MCF 10A (cell line): Measurements from ENCODE around the gene SLC34A1. TPM values are rescaled to one million over a fixed set of nuclear protein-coding genes. Genes with fewer than 3 reads are reported as not detected.

ENCODE experiments used
- BruUV-seq: library from RNA; stranded (reverse); fragments of 400-500 nt; replicated peaks from 2 replicates; lab custom pipeline; 2021; lab: Mats Ljungman, UMichigan
- CTCF ChIA-PET: fragments of 300-600 bp; sonication (Branson Sonifier 250); formaldehyde crosslinking; extraction: SDS; loops from one replicate; lab custom pipeline; 2021; ENCODE audit warnings: antibody characterized with exemption, inconsistent platforms; lab: Yijun Ruan, JAX
- POLR2A ChIA-PET: fragments of 300-600, 350-650 bp; sonication (Branson Sonifier 250); formaldehyde crosslinking; extraction: SDS; loops from one replicate; lab custom pipeline; 2020; ENCODE audit warnings: antibody characterized with exemption, inconsistent platforms; lab: Yijun Ruan, JAX
- DNase-seq: peaks from one replicate; pipeline ENCODE4 v3.0.0-alpha.2; 2018; ENCODE audit not compliant: unreplicated experiment
- H3K27ac Mint-ChIP-seq: one replicate; pipeline ENCODE4 v1.8.0; 2022; ENCODE audit warnings: mild to moderate bottlenecking, low read depth, mixed read lengths; ENCODE audit not compliant: unreplicated experiment
- H3K27me3 Mint-ChIP-seq: one replicate; pipeline ENCODE4 v1.8.0; 2022; ENCODE audit warnings: mixed read lengths; ENCODE audit not compliant: insufficient read depth, unreplicated experiment
- H3K36me3 Mint-ChIP-seq: one replicate; pipeline ENCODE4 v1.8.0; 2022; ENCODE audit warnings: mild to moderate bottlenecking, moderate library complexity, mixed read lengths; ENCODE audit not compliant: insufficient read depth, unreplicated experiment
- H3K4me1 Mint-ChIP-seq: one replicate; pipeline ENCODE4 v1.8.0; 2022; ENCODE audit warnings: mixed read lengths; ENCODE audit not compliant: insufficient read depth, unreplicated experiment
- H3K4me3 Mint-ChIP-seq: one replicate; pipeline ENCODE4 v1.8.0; 2022; ENCODE audit warnings: mild to moderate bottlenecking, moderate library complexity, mixed read lengths; ENCODE audit not compliant: unreplicated experiment
- H3K9me3 Mint-ChIP-seq: one replicate; pipeline ENCODE4 v1.8.0; 2022; ENCODE audit warnings: mixed read lengths; ENCODE audit not compliant: unreplicated experiment
- intact Hi-C: fragments of 100-400 bp; cut with micrococcal nuclease; formaldehyde crosslinking; loops from 2 replicates; pipeline ENCODE4 v1.14.1; 2022
- total RNA-seq: library from RNA; stranded (reverse); gene quantifications from 2 replicates; pipeline ENCODE4 v1.2.3, GENCODE V29; 2022
- TF ChIP-seq, protein P1 (sequence below): fragments of 200-600 bp; IDR thresholded peaks from one replicate; pipeline ENCODE4 v1.8.0; 2022; ENCODE audit warnings: antibody characterized with exemption, mild to moderate bottlenecking; ENCODE audit not compliant: unreplicated experiment

Gene SLC34A1
- total RNA-seq, 1 experiment from 2014 or later, result not detected

DNA sequence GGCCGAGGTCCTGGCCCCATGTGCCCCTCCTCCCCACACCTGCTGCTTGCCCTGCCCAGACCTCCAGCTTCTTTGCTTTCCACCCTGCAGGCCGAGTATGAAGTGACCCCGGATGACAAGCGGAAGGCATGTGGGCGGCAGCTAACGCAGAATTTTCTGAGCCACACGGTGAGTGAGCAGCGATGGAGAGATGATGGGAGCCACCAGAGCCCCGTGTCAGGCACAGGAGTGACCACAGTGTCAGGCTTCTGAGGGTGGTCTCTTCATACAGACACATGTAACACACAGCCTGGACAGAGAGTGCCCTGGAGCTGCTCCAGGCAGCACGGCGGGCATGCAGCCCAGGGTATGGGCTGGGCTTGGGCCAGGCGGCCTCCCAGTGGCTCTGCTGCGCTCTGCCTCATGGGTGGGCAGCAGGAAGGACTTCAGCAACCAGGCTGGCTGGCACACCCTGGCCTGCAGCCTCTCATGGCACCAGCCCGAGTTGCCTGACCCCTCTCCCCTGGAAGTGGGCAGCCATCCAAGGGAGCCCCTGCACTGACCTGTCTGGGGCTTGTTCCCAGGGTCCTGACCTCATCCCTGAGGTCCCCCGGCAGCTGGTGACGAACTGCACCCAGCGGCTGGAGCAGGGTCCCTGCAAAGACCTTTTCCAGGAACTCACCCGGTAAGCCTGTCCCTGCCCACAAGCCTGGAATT is 48.1 kb downstream of the SLC34A1 start:
- Mint-ChIP-seq H3K4me3 (no peak overlapping the region), H3K27me3 (no peaks in the 10 kb centered on the region), H3K36me3 (peaks cover 78% of the 10 kb centered on the region), H3K4me1 (peaks cover 22% of the 10 kb centered on the region), H3K9me3 (no peaks in the 10 kb centered on the region), H3K27ac (no peak overlapping the region)
- no peak for DNase-seq
- TF ChIP-seq, protein P1, sequence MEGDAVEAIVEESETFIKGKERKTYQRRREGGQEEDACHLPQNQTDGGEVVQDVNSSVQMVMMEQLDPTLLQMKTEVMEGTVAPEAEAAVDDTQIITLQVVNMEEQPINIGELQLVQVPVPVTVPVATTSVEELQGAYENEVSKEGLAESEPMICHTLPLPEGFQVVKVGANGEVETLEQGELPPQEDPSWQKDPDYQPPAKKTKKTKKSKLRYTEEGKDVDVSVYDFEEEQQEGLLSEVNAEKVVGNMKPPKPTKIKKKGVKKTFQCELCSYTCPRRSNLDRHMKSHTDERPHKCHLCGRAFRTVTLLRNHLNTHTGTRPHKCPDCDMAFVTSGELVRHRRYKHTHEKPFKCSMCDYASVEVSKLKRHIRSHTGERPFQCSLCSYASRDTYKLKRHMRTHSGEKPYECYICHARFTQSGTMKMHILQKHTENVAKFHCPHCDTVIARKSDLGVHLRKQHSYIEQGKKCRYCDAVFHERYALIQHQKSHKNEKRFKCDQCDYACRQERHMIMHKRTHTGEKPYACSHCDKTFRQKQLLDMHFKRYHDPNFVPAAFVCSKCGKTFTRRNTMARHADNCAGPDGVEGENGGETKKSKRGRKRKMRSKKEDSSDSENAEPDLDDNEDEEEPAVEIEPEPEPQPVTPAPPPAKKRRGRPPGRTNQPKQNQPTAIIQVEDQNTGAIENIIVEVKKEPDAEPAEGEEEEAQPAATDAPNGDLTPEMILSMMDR, result no peak
- ChIA-PET CTCF (interaction anchor here (0.6 to 14.3 kb wide), 8 partner anchors 9 to 42 kb away, joined by 3 to 134 read pairs (median 4); partner anchors contain the start of genes F12 and PRR7), POLR2A (interaction anchor here (12.5 kb wide), 1 partner anchor 12 kb away, joined by 217 read pairs; the partner anchor contains the start of gene PRR7)
- BruUV-seq, result no TSS peak
- intact Hi-C loops, result no loop called here

DNA sequence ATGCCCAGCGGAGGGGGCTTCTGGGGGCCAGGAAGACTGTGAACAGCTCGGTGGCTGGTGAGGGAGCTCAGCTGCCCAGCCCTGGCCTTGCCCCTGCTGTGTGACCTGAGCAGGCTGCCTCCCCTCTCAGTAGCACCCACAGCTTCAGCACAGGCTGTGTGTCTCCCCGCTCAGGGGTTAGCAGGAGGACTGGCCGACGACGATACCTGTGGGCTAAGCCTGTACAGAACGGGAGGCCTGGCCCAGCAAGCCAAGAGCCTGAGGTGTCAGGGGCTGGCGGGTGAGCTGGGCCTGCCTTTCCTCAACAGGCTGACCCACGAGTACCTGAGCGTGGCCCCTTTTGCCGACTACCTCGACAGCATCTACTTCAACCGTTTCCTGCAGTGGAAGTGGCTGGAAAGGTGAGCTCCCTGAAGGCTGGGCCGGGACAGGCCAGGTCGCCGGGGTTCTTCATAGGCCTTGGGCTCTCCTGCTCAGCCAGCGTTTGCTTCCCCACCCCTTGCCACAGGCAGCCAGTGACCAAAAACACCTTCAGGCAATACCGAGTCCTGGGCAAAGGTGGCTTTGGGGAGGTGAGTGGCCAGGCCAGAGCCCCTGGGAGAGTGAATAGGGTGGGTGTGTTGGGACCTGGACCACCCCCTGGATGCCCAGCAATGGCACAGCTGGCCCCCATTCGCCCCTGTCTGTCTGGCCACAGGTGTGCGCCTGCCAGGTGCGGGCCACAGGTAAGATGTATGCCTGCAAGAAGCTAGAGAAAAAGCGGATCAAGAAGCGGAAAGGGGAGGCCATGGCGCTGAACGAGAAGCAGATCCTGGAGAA is 48.8 kb downstream of the SLC34A1 start:
- Mint-ChIP-seq H3K4me1 (peaks cover 21% of the 10 kb centered on the region), H3K27me3 (no peaks in the 10 kb centered on the region), H3K9me3 (no peaks in the 10 kb centered on the region), H3K36me3 (peaks cover 77% of the 10 kb centered on the region), H3K4me3 (no peak overlapping the region), H3K27ac (no peak overlapping the region)
- no peak for DNase-seq
- BruUV-seq, result no TSS peak
- TF ChIP-seq, protein P1, result no peak
- CTCF ChIA-PET, result interaction anchor here (0.6 to 14.3 kb wide), 5 partner anchors 10 to 42 kb away, joined by 3 to 134 read pairs (median 3); partner anchors contain the start of gene F12
- POLR2A ChIA-PET, result interaction anchor here (12.5 kb wide), 1 partner anchor 12 kb away, joined by 217 read pairs; the partner anchor contains the start of gene PRR7
- intact Hi-C loops, result no loop called here

DNA sequence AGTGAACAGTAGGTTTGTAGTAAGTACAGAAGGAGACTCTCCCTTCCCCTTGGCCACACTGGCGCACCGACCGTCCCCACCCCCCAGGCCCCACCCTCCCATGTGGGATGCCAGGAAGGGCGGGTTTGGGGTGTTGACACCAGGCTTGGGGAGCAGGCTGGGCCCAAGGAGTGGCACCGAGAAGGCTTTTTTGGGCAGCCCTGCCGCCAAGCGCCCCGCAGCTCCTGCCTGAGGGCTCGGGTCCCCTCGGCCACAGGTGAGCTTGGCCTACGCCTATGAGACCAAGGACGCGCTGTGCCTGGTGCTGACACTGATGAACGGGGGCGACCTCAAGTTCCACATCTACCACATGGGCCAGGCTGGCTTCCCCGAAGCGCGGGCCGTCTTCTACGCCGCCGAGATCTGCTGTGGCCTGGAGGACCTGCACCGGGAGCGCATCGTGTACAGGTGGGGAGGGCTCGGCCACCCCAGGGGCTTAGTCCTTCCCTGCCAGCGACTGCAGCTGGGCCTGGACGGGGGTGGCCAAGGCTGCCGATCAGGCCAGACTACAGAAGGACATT is 49.5 kb downstream of the SLC34A1 start:
- H3K27me3 Mint-ChIP-seq, result no peaks in the 10 kb centered on the region
- TF ChIP-seq, protein P1, result no peak
- peaks cover 76% of the 10 kb centered on the region for H3K36me3 Mint-ChIP-seq
- H3K27ac Mint-ChIP-seq, result no peak overlapping the region
- H3K4me3 Mint-ChIP-seq, result no peak overlapping the region
- DNase-seq, result no peak
- intact Hi-C loops, result no loop called here
- BruUV-seq, result no TSS peak
- no peaks in the 10 kb centered on the region for H3K9me3 Mint-ChIP-seq
- CTCF ChIA-PET, result interaction anchor here (1.2 to 1.9 kb wide), 2 partner anchors 12 to 43 kb away, joined by 5 to 6 read pairs; no protein-coding TSS in a partner anchor
- H3K4me1 Mint-ChIP-seq, result peaks cover 21% of the 10 kb centered on the region
- POLR2A ChIA-PET, result interaction anchor here (12.5 kb wide), 1 partner anchor 11 kb away, joined by 217 read pairs; the partner anchor contains the start of gene PRR7
